ENCODE measurements around the gene CNKSR3.

Gene CNKSR3

DNA sequence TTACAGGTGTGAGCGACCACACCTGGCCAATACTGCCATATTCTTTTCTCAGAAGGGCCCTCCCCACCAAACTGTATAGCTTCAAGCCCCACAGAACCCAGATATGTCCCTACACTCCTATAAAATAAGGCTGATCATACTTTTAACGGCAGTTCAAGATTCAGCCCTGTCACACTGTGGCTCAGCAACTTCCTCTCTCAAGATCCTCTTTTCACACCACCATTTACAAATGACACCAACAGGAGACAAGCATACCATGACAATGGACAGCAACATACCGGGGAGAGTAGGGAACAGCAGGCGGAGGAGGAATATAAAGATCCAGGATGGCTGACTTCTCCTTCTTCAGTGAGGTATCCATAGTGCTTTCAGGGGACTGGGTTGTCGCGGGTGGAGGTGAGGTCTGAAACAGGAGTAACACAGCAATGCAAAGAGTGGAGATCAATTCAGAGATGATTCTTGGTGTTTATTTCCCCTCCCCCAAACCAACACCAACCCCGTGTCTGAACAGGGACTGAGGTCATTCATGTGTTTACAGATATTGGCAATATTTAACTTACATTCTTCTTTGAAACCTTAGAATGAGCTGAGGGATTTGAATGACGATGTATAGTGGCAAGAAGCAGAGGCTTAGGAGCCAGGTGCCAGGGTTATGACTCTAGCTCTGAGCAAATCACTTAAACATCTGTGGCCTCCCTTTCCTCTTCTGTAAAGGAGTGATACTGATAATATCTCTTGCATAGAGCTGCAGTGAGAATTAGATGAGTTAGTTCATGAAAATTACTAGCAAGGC is 96.3 kb downstream of the CNKSR3 start:
- H3K4me2 ChIP-seq = peak overlapping the region in 5 of 11 experiments; percentile 13 to 62 (median 29); a peak in 5 of 22 replicates
- H3K27me3 ChIP-seq = no peaks in the 10 kb centered on the region
- no peak for TF ChIP-seq Cebpa-rat (IDR thresholded peaks at IDR 0.05)
- no peak overlapping the region for H3K9ac ChIP-seq
- peaks cover 0 to 12% (median 4%) of the 10 kb centered on the region in 10 experiments; a peak in 8 of 20 replicates for H3K4me1 ChIP-seq
- H3K36me3 ChIP-seq = peaks cover 0 to 50% (median 20%) of the 10 kb centered on the region in 11 experiments; a peak in 16 of 22 replicates
- H3K4me3 ChIP-seq = no peak overlapping the region
- H4K20me1 ChIP-seq = no peaks in the 10 kb centered on the region
- H3K9me3 ChIP-seq (replicated peaks in 1 of 11) = peaks cover 0 to 14% (median 0%) of the 10 kb centered on the region in 11 experiments; a peak in 4 of 22 replicates
- H3K27ac ChIP-seq = peak overlapping the region in 3 of 11 experiments; percentile 40 to 45 (median 43); a peak in 3 of 22 replicates

DNA sequence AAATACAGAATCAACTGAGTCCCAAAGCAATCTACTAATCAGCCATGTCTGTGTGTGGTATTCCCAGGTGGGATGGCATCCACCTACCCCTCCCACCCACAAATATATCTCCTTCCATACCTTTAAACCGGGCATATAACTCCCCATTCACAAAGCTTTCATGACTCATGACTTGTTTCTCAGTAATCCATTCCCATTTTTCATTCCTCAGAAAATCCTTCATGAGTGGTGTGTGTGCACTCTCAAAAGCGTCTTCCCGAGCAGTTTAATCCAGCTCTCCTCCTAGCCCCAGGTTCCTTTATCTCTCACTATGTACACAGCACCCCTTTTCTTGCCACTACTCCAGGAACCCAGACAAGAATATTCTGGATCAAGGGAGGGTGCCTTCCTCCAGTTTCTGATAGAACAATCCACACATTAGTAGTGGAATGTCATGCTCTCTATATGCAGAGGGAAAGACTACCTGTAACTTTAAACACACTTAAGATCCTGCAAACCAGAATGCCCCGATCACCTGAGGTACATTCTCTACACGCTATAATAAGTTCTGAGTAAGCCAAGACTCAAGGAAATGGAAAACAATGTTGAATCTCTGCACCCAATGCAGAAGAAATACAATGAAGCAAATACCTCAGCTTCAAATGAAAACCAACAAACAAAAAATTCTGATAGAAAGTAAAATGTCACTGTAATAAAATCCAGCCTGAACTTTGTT is 98.2 kb downstream of the CNKSR3 start:
- H4K20me1 ChIP-seq = no peaks in the 10 kb centered on the region
- H3K9ac ChIP-seq = no peak overlapping the region
- no peak for TF ChIP-seq Cebpa-rat (IDR thresholded peaks at IDR 0.05)
- H3K27ac ChIP-seq = no peak overlapping the region
- peaks cover 0 to 12% (median 4%) of the 10 kb centered on the region in 10 experiments; a peak in 8 of 20 replicates for H3K4me1 ChIP-seq
- peaks cover 0 to 45% (median 20%) of the 10 kb centered on the region in 11 experiments; a peak in 15 of 22 replicates for H3K36me3 ChIP-seq
- H3K27me3 ChIP-seq = no peaks in the 10 kb centered on the region
- H3K4me2 ChIP-seq = no peak overlapping the region
- H3K4me3 ChIP-seq = no peak overlapping the region
- peaks cover 0 to 14% (median 0%) of the 10 kb centered on the region in 11 experiments; a peak in 4 of 22 replicates for H3K9me3 ChIP-seq (replicated peaks in 1 of 11)

DNA sequence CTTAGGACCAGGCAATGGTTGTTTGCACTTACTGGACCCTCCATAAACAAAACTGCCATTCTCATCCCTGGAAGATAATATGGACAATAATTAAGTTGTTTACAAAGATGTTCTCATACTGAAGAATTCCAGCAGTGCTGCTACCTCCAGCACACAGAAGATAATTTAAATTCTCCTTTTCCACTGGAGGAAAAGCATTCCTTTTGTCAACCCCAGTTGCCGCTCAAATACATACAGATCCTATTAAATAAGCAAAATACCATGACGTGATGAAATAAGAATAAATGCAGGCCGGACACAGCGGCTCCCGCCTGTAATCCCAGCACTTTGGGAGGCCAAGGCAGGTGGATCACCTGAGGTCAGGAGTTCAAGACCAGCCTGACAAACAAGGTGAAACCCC is 99.4 kb downstream of the CNKSR3 start:
- no peak for TF ChIP-seq Cebpa-rat (IDR thresholded peaks at IDR 0.05)
- H3K4me3 ChIP-seq = no peak overlapping the region
- peaks cover 0 to 55% (median 20%) of the 10 kb centered on the region in 11 experiments; a peak in 15 of 22 replicates for H3K36me3 ChIP-seq
- H3K9ac ChIP-seq = no peak overlapping the region
- H3K4me2 ChIP-seq = no peak overlapping the region
- H3K9me3 ChIP-seq (replicated peaks in 1 of 11) = peaks cover 0 to 14% (median 0%) of the 10 kb centered on the region in 11 experiments; a peak in 4 of 22 replicates
- H3K4me1 ChIP-seq = peaks cover 0 to 12% (median 4%) of the 10 kb centered on the region in 10 experiments; a peak in 8 of 20 replicates
- H3K27me3 ChIP-seq = no peaks in the 10 kb centered on the region
- H3K27ac ChIP-seq = no peak overlapping the region
- H4K20me1 ChIP-seq = no peaks in the 10 kb centered on the region

DNA sequence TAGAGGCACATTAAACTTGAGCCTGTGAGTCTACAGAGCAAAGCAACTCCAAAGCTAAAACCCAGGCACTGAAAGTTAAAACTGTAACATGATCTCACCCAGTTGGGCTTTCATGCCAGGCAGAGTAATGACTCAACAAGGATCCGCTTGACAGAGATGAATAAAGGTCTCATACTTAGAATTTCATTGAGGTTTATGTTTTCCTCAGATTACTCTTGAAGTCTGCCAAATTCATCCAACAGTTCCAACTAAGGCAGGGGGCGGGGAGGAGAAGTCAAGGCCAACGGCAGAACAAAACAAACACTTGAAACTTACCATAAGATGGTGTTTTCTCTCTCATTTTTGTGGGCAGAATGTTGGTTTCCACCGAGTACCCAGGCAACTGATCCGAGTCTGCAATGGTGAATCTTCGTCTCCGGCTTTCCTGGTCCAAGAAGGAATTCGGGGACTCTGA is 99.8 kb downstream of the CNKSR3 start:
- Histone ChIP-seq H3K4me3 (no peak overlapping the region), H3K4me2 (no peak overlapping the region), H3K4me1 (peaks cover 0 to 12% (median 4%) of the 10 kb centered on the region in 10 experiments; a peak in 8 of 20 replicates), H4K20me1 (no peaks in the 10 kb centered on the region), H3K9me3 (replicated peaks in 1 of 11) (peaks cover 0 to 14% (median 0%) of the 10 kb centered on the region in 11 experiments; a peak in 4 of 22 replicates), H3K27me3 (no peaks in the 10 kb centered on the region), H3K36me3 (peaks cover 0 to 58% (median 23%) of the 10 kb centered on the region in 11 experiments; a peak in 15 of 22 replicates), H3K9ac (no peak overlapping the region), H3K27ac (no peak overlapping the region)
- no peak for TF ChIP-seq Cebpa-rat (IDR thresholded peaks at IDR 0.05)

DNA sequence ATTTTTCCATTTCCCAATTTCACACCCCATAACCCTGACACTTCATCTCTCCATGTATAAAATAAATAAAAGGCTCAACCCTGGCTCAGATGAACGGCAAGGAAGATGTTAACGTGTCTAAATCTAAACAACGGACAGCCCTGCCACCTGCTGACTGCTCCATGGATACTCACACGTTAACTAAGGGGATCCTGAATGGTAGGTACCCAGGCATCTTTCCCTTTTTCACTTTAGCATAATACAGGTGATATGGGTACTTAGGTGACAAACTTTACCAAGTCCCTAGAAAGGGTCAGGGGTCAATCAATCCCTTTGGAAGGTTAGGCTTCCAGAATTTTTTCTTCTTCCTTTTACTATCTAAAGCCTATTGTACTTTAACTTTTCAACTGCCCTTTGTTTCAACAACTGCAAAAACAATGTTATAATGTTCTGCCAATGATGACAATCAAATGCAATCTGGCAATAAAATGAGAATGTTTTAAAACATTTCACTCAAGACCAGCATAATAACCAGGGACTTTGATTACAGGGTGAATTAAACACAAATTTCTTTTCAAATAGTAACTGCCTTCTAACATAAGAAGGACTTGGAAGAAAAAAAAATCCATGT is 101.5 kb downstream of the CNKSR3 start:
- Histone ChIP-seq H4K20me1 (no peaks in the 10 kb centered on the region), H3K4me2 (no peak overlapping the region), H3K9me3 (replicated peaks in 1 of 11) (peaks cover 0 to 2% (median 0%) of the 10 kb centered on the region in 11 experiments; a peak in 2 of 22 replicates), H3K9ac (no peak overlapping the region), H3K27ac (no peak overlapping the region), H3K27me3 (no peaks in the 10 kb centered on the region), H3K4me3 (no peak overlapping the region), H3K36me3 (peaks cover 0 to 53% (median 20%) of the 10 kb centered on the region in 11 experiments; a peak in 14 of 22 replicates), H3K4me1 (peaks cover 0 to 8% (median 3%) of the 10 kb centered on the region in 10 experiments; a peak in 10 of 20 replicates)
- no peak for TF ChIP-seq Cebpa-rat (IDR thresholded peaks at IDR 0.05)

DNA sequence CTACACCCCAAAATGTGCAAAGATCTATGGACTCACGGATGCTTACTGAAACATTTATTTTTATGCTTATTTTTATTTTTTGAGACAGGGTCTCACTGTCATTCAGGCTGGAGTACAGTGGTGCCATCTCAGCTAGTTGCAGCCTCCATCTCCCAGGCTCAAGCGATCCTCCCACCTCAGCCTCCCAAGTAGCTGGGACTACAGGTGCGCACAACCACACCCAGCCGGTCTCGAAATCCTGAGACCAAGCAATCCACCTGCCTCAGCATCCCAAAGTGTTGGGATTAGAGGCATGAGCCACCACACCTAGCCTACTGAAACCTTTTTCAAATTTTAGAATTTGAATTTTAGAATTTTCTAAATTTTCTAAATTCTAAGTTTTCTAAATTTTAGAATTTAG is 103.0 kb downstream of the CNKSR3 start:
- Histone ChIP-seq H3K27me3 (no peaks in the 10 kb centered on the region), H3K9ac (no peak overlapping the region), H3K4me3 (no peak overlapping the region), H3K27ac (no peak overlapping the region), H3K9me3 (replicated peaks in 1 of 11) (no peaks in the 10 kb centered on the region), H3K4me1 (peaks cover 0 to 7% (median 6%) of the 10 kb centered on the region in 10 experiments; a peak in 8 of 20 replicates), H3K36me3 (peaks cover 0 to 43% (median 20%) of the 10 kb centered on the region in 11 experiments; a peak in 14 of 22 replicates), H3K4me2 (no peak overlapping the region), H4K20me1 (no peaks in the 10 kb centered on the region)
- no peak for TF ChIP-seq Cebpa-rat (IDR thresholded peaks at IDR 0.05)

DNA sequence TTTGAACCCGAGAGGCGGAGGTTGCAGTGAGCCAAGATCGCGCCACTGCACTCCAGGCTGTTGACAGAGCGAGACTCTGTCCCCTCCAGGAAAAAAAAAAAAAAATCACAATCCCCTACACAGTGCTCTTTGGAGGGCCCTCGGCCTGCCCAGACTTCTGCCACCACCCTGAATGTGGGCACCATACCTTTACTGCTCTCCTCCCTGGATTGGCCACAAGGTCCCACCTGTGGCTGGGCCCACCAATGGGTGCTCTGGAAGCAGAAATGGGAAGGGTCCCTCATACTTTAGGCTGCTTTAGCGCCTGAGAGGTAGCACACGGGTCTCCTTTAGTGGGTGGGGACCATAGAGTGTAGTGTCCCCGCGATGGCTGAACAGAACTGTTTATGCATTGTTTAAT is 103.6 kb downstream of the CNKSR3 start:
- no peaks in the 10 kb centered on the region for H3K9me3 ChIP-seq (replicated peaks in 1 of 11)
- no peaks in the 10 kb centered on the region for H4K20me1 ChIP-seq
- no peaks in the 10 kb centered on the region for H3K27me3 ChIP-seq
- no peak overlapping the region for H3K4me2 ChIP-seq
- H3K9ac ChIP-seq = no peak overlapping the region
- no peak for TF ChIP-seq Cebpa-rat (IDR thresholded peaks at IDR 0.05)
- peaks cover 0 to 43% (median 20%) of the 10 kb centered on the region in 11 experiments; a peak in 14 of 22 replicates for H3K36me3 ChIP-seq
- no peak overlapping the region for H3K27ac ChIP-seq
- peaks cover 0 to 7% (median 6%) of the 10 kb centered on the region in 10 experiments; a peak in 8 of 20 replicates for H3K4me1 ChIP-seq
- no peak overlapping the region for H3K4me3 ChIP-seq

DNA sequence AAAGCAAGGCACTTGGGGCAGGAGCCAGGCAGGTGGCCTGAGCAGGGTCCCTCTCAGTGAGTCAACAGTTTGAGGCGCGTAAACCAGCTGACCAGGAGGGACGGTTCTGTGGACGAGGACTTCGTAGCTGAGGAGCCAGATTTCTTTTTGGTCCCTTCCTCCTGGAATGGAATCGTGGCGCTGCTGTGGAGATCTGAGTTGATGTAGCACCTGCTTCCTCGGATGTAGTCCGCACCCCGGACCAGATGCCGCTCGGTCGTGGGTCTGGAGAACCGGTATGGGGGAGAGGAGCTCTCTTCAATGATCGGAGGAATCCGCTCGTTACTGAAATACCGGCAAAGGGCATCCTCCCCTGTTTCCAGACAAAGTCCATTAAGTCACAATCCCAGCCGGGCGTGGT is 104.2 kb downstream of the CNKSR3 start:
- Histone ChIP-seq H3K9ac (no peak overlapping the region), H3K36me3 (peaks cover 0 to 44% (median 20%) of the 10 kb centered on the region in 11 experiments; a peak in 14 of 22 replicates), H3K27ac (no peak overlapping the region), H3K4me3 (no peak overlapping the region), H3K27me3 (no peaks in the 10 kb centered on the region), H3K4me1 (peaks cover 0 to 7% (median 6%) of the 10 kb centered on the region in 10 experiments; a peak in 8 of 20 replicates), H3K4me2 (no peak overlapping the region), H4K20me1 (no peaks in the 10 kb centered on the region), H3K9me3 (replicated peaks in 1 of 11) (no peaks in the 10 kb centered on the region)
- TF ChIP-seq Cebpa-rat (IDR thresholded peaks at IDR 0.05) = no peak
